A549 (cell line): ENCODE data around the gene USP34. TPM values are rescaled to one million over a fixed set of nuclear protein-coding genes. Genes with fewer than 3 reads are reported as not detected.

Experiments
- ATAC-seq, 2 experiments: fragments of 200-7000 bp in 1 of 2; fragments of >200 bp in 1 of 2; cut with Nextera tagmentation in 1 of 2; cut with Tn5 transposase in 1 of 2; 3 replicates each; pipeline versions ENCODE4 v1.8.0 to v1.9.1; 2018 to 2020; ENCODE audit warnings: mild to moderate bottlenecking in 1 of 2, moderate library complexity in 1 of 2
- CTCF ChIA-PET: fragments of 300-600 bp; sonication (Branson Sonifier 250); formaldehyde crosslinking; extraction: SDS; loops from one replicate; lab custom pipeline; 2021; ENCODE audit warnings: antibody characterized with exemption, inconsistent platforms; lab: Yijun Ruan, JAX
- POLR2A ChIA-PET: fragments of 350-600 bp; formaldehyde crosslinking; extraction: SDS; loops from one replicate; lab custom pipeline; 2021; ENCODE audit warnings: antibody characterized with exemption, inconsistent platforms; lab: Yijun Ruan, JAX
- DNase-seq, 2 experiments: peaks; one replicate each; pipeline versions ENCODE4 v3.0.0 to v3.0.0-alpha.2; 2011 to 2016; ENCODE audit warnings: low read depth in 1 of 2, low spot score in 1 of 2
- FAIRE-seq: peaks from 2 replicates; lab custom pipeline; 2011; peaks lifted over from hg19 to GRCh38; lab: Jason Lieb, UNC
- H3K27ac ChIP-seq, 2 experiments: fragments of >200 bp; sonication (Bioruptor Twin); formaldehyde crosslinking; 3 replicates each; pipeline ENCODE4 v1.5.1; 2016 to 2017
- H3K4me1 ChIP-seq: fragments of >200 bp; sonication (Bioruptor Twin); formaldehyde crosslinking; 3 replicates; pipeline ENCODE4 v1.6.1; 2016
- H3K4me2 ChIP-seq: fragments of >200 bp; sonication (Bioruptor Twin); formaldehyde crosslinking; 3 replicates; pipeline ENCODE4 v1.6.1; 2016
- H3K4me3 ChIP-seq: fragments of >200 bp; sonication (Bioruptor Twin); formaldehyde crosslinking; 3 replicates; pipeline ENCODE4 v1.5.1; 2016
- H3K9me3 ChIP-seq: fragments of >200 bp; sonication (Bioruptor Twin); formaldehyde crosslinking; 3 replicates; pipeline ENCODE4 v1.6.1; 2016
- CBX8 ChIP-seq: fragments of 200-600 bp; sonication (generic); IDR thresholded peaks from 2 replicates; pipeline ENCODE4 v1.6.1; 2016
- CEBPB ChIP-seq, 2 experiments: fragments of >200 bp in 1 of 2; sonication (Bioruptor Twin) in 1 of 2; formaldehyde crosslinking in 1 of 2; IDR thresholded peaks; 2 replicates each; pipeline ENCODE4 v1.6.1; 2012 to 2016
- CHD2 ChIP-seq: fragments of 150-350 bp; IDR thresholded peaks from 2 replicates; pipeline ENCODE4 v1.6.1; 2014; ENCODE audit warnings: low read length; ENCODE audit not compliant: partially characterized antibody
- EHMT2 ChIP-seq: fragments of 200-600 bp; sonication (generic); IDR thresholded peaks from 2 replicates; pipeline ENCODE4 v1.6.1; 2016; ENCODE audit warnings: antibody characterized with exemption, low read depth, mild to moderate bottlenecking, moderate library complexity
- EP300 ChIP-seq, 2 experiments: fragments of >200 bp; sonication (Bioruptor Twin); formaldehyde crosslinking; IDR thresholded peaks; 2 replicates in 1 of 2; 3 replicates in 1 of 2; pipeline ENCODE4 v1.6.1; 2016 to 2017
- ESRRA ChIP-seq: fragments of 150-350 bp; IDR thresholded peaks from 2 replicates; pipeline ENCODE4 v1.6.1; 2014; ENCODE audit warnings: mild to moderate bottlenecking, low read length, borderline replicate concordance
- FOSB ChIP-seq: fragments of 250-450 bp; sonication (Bioruptor Pico); IDR thresholded peaks from 2 replicates; pipeline ENCODE4 v1.5.0; 2020; ENCODE audit warnings: mild to moderate bottlenecking, moderate library complexity
- FOSL2 ChIP-seq, 2 experiments: fragments of 450-650 bp in 1 of 2; fragments of >200 bp in 1 of 2; sonication (Bioruptor Twin) in 1 of 2; formaldehyde crosslinking; IDR thresholded peaks; 2 replicates each; pipeline versions ENCODE4 v1.5.0 to v1.6.1; 2016 to 2020; ENCODE audit warnings: mild to moderate bottlenecking in 1 of 2, moderate library complexity in 1 of 2
- FOXS1 ChIP-seq: fragments of 250-450 bp; sonication (Bioruptor Pico); IDR thresholded peaks from 2 replicates; pipeline ENCODE4 v1.5.0; 2020; ENCODE audit warnings: mild to moderate bottlenecking, moderate library complexity
- HOXB13 ChIP-seq: fragments of 250-450 bp; sonication (Bioruptor Pico); IDR thresholded peaks from 2 replicates; pipeline ENCODE4 v1.5.0; 2020; ENCODE audit warnings: low read depth, mild to moderate bottlenecking, moderate library complexity
- KDM1A ChIP-seq: fragments of 200-600 bp; sonication (generic); IDR thresholded peaks from 2 replicates; pipeline ENCODE4 v1.6.1; 2016; ENCODE audit warnings: low read depth, mild to moderate bottlenecking
- MAFK ChIP-seq: fragments of 450-650 bp; IDR thresholded peaks from 2 replicates; pipeline ENCODE4 v1.6.1; 2014; ENCODE audit not compliant: partially characterized antibody
- MAX ChIP-seq: IDR thresholded peaks from 2 replicates; pipeline ENCODE4 v1.6.1; 2012
- MAZ ChIP-seq: fragments of 150-350 bp; IDR thresholded peaks from 2 replicates; pipeline ENCODE4 v1.6.1; 2014; ENCODE audit warnings: antibody characterized with exemption, low read depth, low read length, borderline replicate concordance
- NFE2L2 ChIP-seq: fragments of 150-350 bp; conservative IDR thresholded peaks from 2 replicates; pipeline ENCODE4 v1.6.1; 2014; ENCODE audit warnings: low read length
- NR3C1 ChIP-seq: fragments of >200 bp; sonication (Bioruptor Twin); formaldehyde crosslinking; IDR thresholded peaks from 3 replicates; pipeline ENCODE4 v1.6.1; 2017
- RARB ChIP-seq: fragments of 250-450 bp; sonication (Bioruptor Pico); IDR thresholded peaks from 2 replicates; pipeline ENCODE4 v1.8.0; 2021; ENCODE audit warnings: mild to moderate bottlenecking, moderate library complexity
- RFX5 ChIP-seq: fragments of 450-650 bp; IDR thresholded peaks from 2 replicates; pipeline ENCODE4 v1.7.1; 2014; ENCODE audit warnings: antibody characterized with exemption, mild to moderate bottlenecking, moderate library complexity
- SMC3 ChIP-seq: fragments of >200 bp; sonication (Bioruptor Twin); formaldehyde crosslinking; IDR thresholded peaks from 3 replicates; pipeline ENCODE4 v1.6.1; 2018; ENCODE audit warnings: inconsistent platforms
- SREBF2 ChIP-seq: fragments of 450-650 bp; IDR thresholded peaks from 2 replicates; pipeline ENCODE4 v1.6.1; 2014; ENCODE audit warnings: mild to moderate bottlenecking, moderate library complexity
- TP53 ChIP-seq: fragments of 250-450 bp; sonication (Bioruptor Pico); IDR thresholded peaks from 2 replicates; pipeline ENCODE4 v1.5.0; 2021; ENCODE audit warnings: mild to moderate bottlenecking, moderate library complexity
- ZC3H11A ChIP-seq: fragments of 450-650 bp; IDR thresholded peaks from 2 replicates; pipeline ENCODE4 v1.6.1; 2014; ENCODE audit warnings: antibody characterized with exemption, mild to moderate bottlenecking
- ZSCAN20 ChIP-seq: fragments of 250-450 bp; sonication (Bioruptor Pico); IDR thresholded peaks from 2 replicates; pipeline ENCODE4 v1.8.0; 2022; ENCODE audit warnings: mild to moderate bottlenecking, moderate library complexity
- WGBS: methylation state at CpG from one replicate; pipeline ENCODE4 v1.1.6; 2017; ENCODE audit errors: missing lambda C conversion rate; 5-methylcytosine and 5-hydroxymethylcytosine counted together
- polyA plus RNA-seq, 4 experiments: library from polyadenylated mRNA; depleted of rRNA in 3 of 4; stranded (reverse); fragments of >200 nt; fragmentation: RNase III in 1 of 4; extraction: RNeasy Plus Mini Kit Qiagen cat#74134 plus additional on column Dnase treatment in 1 of 4; gene quantifications; 2 replicates in 3 of 4; 3 replicates in 1 of 4; pipeline ENCODE4 v1.2.3, GENCODE V29; 2011 to 2017
- TF ChIP-seq, protein P1 (sequence below): fragments of >200 bp; sonication (Bioruptor Twin); formaldehyde crosslinking; IDR thresholded peaks from 2 replicates; pipeline ENCODE4 v1.6.1; 2016
- TF ChIP-seq, protein P2 (sequence below): IDR thresholded peaks from 2 replicates; pipeline ENCODE4 v1.6.1; 2012
- TF ChIP-seq, protein P3 (sequence below): fragments of 250-450 bp; sonication (Bioruptor Pico); IDR thresholded peaks from 2 replicates; pipeline ENCODE4 v1.5.0; 2021; ENCODE audit warnings: mild to moderate bottlenecking, moderate library complexity, borderline replicate concordance
- TF ChIP-seq, protein P4 (sequence below): fragments of 150-350 bp; IDR thresholded peaks from 2 replicates; pipeline ENCODE4 v1.6.1; 2014; ENCODE audit warnings: low read depth, mild to moderate bottlenecking, low read length
- TF ChIP-seq, protein P5 (sequence below): IDR thresholded peaks from 2 replicates; pipeline ENCODE4 v1.6.1; 2012; ENCODE audit warnings: low read depth, borderline replicate concordance

Gene USP34
- polyA plus RNA-seq, 2 of the 4 experiments (the other 2 are of a cell fraction), result 47.7 to 132 TPM

DNA sequence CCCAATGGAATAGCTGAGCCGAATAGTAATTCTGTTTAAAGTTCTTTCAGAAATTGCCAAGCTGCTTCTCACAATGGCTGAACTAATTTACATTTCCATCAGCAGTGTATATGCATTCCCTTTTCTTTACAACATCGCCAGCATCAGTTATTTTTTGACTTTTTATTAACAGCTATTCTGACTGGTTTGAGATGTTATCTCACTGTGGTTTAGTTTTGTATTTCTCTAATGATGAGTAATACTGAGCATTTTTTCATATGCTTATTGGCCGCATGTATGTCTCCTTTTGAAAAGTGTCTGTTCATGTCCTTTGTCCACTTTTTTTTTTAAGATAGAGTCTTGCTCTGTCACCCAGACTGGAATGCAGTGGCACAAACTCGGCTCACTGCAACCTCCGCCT, 208.2 kb downstream of the USP34 start:
- H3K27ac ChIP-seq, result no peak overlapping the region

DNA sequence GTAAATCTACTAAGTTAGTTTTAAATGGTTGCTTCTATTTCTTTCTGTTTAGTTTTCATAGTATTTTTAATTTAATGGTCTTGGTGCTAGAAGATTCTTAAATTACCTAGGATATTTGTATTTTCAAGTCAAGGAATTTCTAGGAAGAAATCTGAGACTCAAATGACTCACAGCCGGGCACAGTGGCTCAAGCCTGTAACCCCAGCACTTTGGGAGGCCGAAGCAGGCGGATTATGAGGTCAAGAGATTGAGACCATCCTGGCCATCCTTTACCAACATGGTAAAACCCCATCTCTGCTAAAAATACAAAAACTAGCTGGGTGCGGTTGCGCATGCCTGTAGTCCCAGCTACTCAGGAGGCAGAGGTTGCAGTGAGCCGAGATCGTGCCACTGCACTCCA, 213.4 kb downstream of the USP34 start:
- no peak for FAIRE-seq

More for the DNA sequence above, 208.2 kb downstream of the USP34 start:
- ATAC-seq, result no peak
- no peaks in the 10 kb centered on the region for H3K4me1 ChIP-seq
- POLR2A ChIA-PET, result no interaction called here
- CTCF ChIA-PET, result interaction anchor here (1.1 to 1.6 kb wide), 4 partner anchors 9 to 24 kb away, joined by 3 to 5 read pairs (median 3); no protein-coding TSS in a partner anchor
- WGBS, result 92% methylated on average over 5 of the region's 5 CpGs
- H3K9me3 ChIP-seq, result no peaks in the 10 kb centered on the region
- H3K4me3 ChIP-seq, result no peak overlapping the region
- H3K4me2 ChIP-seq, result no peak overlapping the region
- FAIRE-seq, result no peak
- no peak for DNase-seq
- no peak for TF ChIP-seq EHMT2
- no peak for TF ChIP-seq FOSB (CRISPR knock-in tag)
- no peak for TF ChIP-seq NFE2L2
- TF ChIP-seq MAFK, result no peak
- no peak for TF ChIP-seq CEBPB (IDR thresholded peaks at IDR 0.05)
- no peak for TF ChIP-seq FOXS1 (CRISPR knock-in tag)
- no peak for TF ChIP-seq CHD2
- TF ChIP-seq ZSCAN20, result no peak
- TF ChIP-seq SMC3, result no peak
- TF ChIP-seq CBX8, result no peak
- no peak for TF ChIP-seq KDM1A

More for the DNA sequence above, 213.4 kb downstream of the USP34 start:
- DNase-seq (no peak), ATAC-seq (no peak)
- Histone ChIP-seq H3K4me3 (no peak overlapping the region), H3K4me1 (peaks cover 16% of the 10 kb centered on the region), H3K9me3 (no peaks in the 10 kb centered on the region), H3K4me2 (no peak overlapping the region), H3K27ac (no peak overlapping the region; a peak in 1 of 6 replicates)
- TF ChIP-seq, protein P1, sequence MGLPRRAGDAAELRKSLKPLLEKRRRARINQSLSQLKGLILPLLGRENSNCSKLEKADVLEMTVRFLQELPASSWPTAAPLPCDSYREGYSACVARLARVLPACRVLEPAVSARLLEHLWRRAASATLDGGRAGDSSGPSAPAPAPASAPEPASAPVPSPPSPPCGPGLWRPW, result no peak
- no peak for TF ChIP-seq ESRRA
- no peak for TF ChIP-seq SMC3
- no peak for TF ChIP-seq SREBF2
- TF ChIP-seq ZSCAN20, result no peak
- no peak for TF ChIP-seq TP53 (CRISPR knock-in tag)
- TF ChIP-seq, protein P2, sequence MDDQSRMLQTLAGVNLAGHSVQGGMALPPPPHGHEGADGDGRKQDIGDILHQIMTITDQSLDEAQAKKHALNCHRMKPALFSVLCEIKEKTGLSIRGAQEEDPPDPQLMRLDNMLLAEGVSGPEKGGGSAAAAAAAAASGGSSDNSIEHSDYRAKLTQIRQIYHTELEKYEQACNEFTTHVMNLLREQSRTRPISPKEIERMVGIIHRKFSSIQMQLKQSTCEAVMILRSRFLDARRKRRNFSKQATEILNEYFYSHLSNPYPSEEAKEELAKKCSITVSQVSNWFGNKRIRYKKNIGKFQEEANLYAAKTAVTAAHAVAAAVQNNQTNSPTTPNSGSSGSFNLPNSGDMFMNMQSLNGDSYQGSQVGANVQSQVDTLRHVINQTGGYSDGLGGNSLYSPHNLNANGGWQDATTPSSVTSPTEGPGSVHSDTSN, result no peak
- no peak for TF ChIP-seq MAX
- no peak for TF ChIP-seq EP300 (IDR thresholded peaks at IDR 0.05)
- TF ChIP-seq, protein P3, sequence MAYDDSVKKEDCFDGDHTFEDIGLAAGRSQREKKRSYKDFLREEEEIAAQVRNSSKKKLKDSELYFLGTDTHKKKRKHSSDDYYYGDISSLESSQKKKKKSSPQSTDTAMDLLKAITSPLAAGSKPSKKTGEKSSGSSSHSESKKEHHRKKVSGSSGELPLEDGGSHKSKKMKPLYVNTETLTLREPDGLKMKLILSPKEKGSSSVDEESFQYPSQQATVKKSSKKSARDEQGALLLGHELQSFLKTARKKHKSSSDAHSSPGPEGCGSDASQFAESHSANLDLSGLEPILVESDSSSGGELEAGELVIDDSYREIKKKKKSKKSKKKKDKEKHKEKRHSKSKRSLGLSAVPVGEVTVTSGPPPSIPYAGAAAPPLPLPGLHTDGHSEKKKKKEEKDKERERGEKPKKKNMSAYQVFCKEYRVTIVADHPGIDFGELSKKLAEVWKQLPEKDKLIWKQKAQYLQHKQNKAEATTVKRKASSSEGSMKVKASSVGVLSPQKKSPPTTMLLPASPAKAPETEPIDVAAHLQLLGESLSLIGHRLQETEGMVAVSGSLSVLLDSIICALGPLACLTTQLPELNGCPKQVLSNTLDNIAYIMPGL (CRISPR knock-in tag), result no peak
- TF ChIP-seq, protein P4, sequence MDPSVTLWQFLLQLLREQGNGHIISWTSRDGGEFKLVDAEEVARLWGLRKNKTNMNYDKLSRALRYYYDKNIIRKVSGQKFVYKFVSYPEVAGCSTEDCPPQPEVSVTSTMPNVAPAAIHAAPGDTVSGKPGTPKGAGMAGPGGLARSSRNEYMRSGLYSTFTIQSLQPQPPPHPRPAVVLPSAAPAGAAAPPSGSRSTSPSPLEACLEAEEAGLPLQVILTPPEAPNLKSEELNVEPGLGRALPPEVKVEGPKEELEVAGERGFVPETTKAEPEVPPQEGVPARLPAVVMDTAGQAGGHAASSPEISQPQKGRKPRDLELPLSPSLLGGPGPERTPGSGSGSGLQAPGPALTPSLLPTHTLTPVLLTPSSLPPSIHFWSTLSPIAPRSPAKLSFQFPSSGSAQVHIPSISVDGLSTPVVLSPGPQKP, result no peak
- no peak for TF ChIP-seq HOXB13 (CRISPR knock-in tag)
- TF ChIP-seq RARB (CRISPR knock-in tag), result no peak
- no peak for TF ChIP-seq FOSL2 (IDR thresholded peaks at IDR 0.05)
- no peak for TF ChIP-seq FOSL2 (CRISPR knock-in tag; IDR thresholded peaks at IDR 0.05)
- TF ChIP-seq ZC3H11A, result no peak
- no peak for TF ChIP-seq MAZ
- no peak for TF ChIP-seq RFX5
- TF ChIP-seq, protein P5, sequence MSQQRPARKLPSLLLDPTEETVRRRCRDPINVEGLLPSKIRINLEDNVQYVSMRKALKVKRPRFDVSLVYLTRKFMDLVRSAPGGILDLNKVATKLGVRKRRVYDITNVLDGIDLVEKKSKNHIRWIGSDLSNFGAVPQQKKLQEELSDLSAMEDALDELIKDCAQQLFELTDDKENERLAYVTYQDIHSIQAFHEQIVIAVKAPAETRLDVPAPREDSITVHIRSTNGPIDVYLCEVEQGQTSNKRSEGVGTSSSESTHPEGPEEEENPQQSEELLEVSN, result no peak
- TF ChIP-seq NFE2L2, result no peak
- no peak for TF ChIP-seq NR3C1
- CTCF ChIA-PET, result interaction anchor here (0.7 kb wide), 1 partner anchor 44 kb away, joined by 3 read pairs; no protein-coding TSS in a partner anchor
- WGBS, result 90% methylated on average over 7 of the region's 7 CpGs
- POLR2A ChIA-PET, result no interaction called here
